Endothelial cell of umbilical vein (primary cell): ENCODE data around the gene GPLD1. TPM values are rescaled to one million over a fixed set of nuclear protein-coding genes. Genes with fewer than 3 reads are reported as not detected.

Experiments
- BruUV-seq: library from RNA; stranded (reverse); fragments of 400-500 nt; replicated peaks from 2 replicates; lab custom pipeline; 2021; lab: Mats Ljungman, UMichigan
- CTCF ChIA-PET: fragments of 300-600, 350-600 bp; sonication (Branson Sonifier 250); formaldehyde crosslinking; loops from one replicate; lab custom pipeline; 2021; ENCODE audit warnings: antibody characterized with exemption, inconsistent platforms; lab: Charles Lee
- POLR2A ChIA-PET: fragments of 300-600, 350-600 bp; sonication (Branson Sonifier 250); formaldehyde crosslinking; loops from one replicate; lab custom pipeline; 2021; ENCODE audit warnings: antibody characterized with exemption, inconsistent platforms; lab: Charles Lee
- DNase-seq: peaks from one replicate; pipeline ENCODE4 v3.0.0-alpha.2; 2011; ENCODE audit warnings: low read depth, low spot score
- FAIRE-seq: peaks from 2 replicates; lab custom pipeline; 2011; peaks lifted over from hg19 to GRCh38; lab: Jason Lieb, UNC
- H2AFZ ChIP-seq: 2 replicates; pipeline ENCODE4 v1.6.0; 2012; ENCODE audit warnings: low read depth, low read length, control low read depth, inconsistent platforms
- H3K27ac ChIP-seq: 2 replicates; pipeline ENCODE4 v1.5.1; 2011; ENCODE audit warnings: low read depth, mild to moderate bottlenecking, control low read depth, low read length, moderate library complexity; ENCODE audit not compliant: insufficient read depth
- H3K27me3 ChIP-seq, 2 experiments: 2 replicates each; pipeline versions ENCODE4 v1.6.0 to v1.6.1; 2011; ENCODE audit warnings: low read length in 2 of 2, mixed read lengths in 1 of 2; ENCODE audit not compliant: control insufficient read depth in 2 of 2, insufficient read depth in 2 of 2
- H3K36me3 ChIP-seq, 2 experiments: 2 replicates in 1 of 2; 3 replicates in 1 of 2; pipeline ENCODE4 v1.5.1; 2011; ENCODE audit warnings: low read length in 2 of 2, mild to moderate bottlenecking in 1 of 2, moderate library complexity in 1 of 2; ENCODE audit not compliant: control insufficient read depth in 2 of 2, insufficient read depth in 2 of 2; ENCODE audit errors: extremely low read depth in 1 of 2
- H3K4me1 ChIP-seq: 3 replicates; pipeline ENCODE4 v1.5.1; 2011; ENCODE audit warnings: mild to moderate bottlenecking, low read length; ENCODE audit not compliant: control insufficient read depth, insufficient read depth; ENCODE audit errors: extremely low read depth
- H3K4me2 ChIP-seq: 2 replicates; pipeline ENCODE4 v1.6.1; 2011; ENCODE audit warnings: low read length, control low read depth, mixed read lengths; ENCODE audit not compliant: insufficient read depth
- H3K4me3 ChIP-seq, 3 experiments: fragments of 200-600 bp in 1 of 3; sonication (generic), shearing (Covaris generic) in 1 of 3; replicated peaks in 1 of 3; 2 replicates each; pipeline ENCODE4 v1.5.1; 2011 to 2016; ENCODE audit warnings: control low read depth in 3 of 3, low read length in 3 of 3, mild to moderate bottlenecking in 2 of 3, inconsistent platforms in 1 of 3, low read depth in 1 of 3, moderate library complexity in 1 of 3; ENCODE audit not compliant: insufficient read depth in 1 of 3
- H3K79me2 ChIP-seq: 2 replicates; pipeline ENCODE4 v1.6.0; 2012; ENCODE audit warnings: low read length, inconsistent platforms; ENCODE audit not compliant: control insufficient read depth, insufficient read depth
- H3K9ac ChIP-seq: replicated peaks from 2 replicates; pipeline ENCODE3; 2011; ENCODE audit warnings: low read length, control low read depth; ENCODE audit not compliant: insufficient read depth; ENCODE audit errors: extremely low read depth
- H3K9me1 ChIP-seq: replicated peaks from 3 replicates; pipeline ENCODE4 v1.6.0; 2011; ENCODE audit warnings: mild to moderate bottlenecking, low read length; ENCODE audit not compliant: control insufficient read depth, insufficient read depth; ENCODE audit errors: extremely low read depth
- H3K9me3 ChIP-seq: replicated peaks from 2 replicates; pipeline ENCODE4 v1.5.1; 2012; ENCODE audit warnings: low read length, inconsistent platforms; ENCODE audit not compliant: control insufficient read depth, insufficient read depth
- H4K20me1 ChIP-seq: replicated peaks from 2 replicates; pipeline ENCODE3; 2011; ENCODE audit warnings: mild to moderate bottlenecking, low read length; ENCODE audit not compliant: control insufficient read depth, insufficient read depth; ENCODE audit errors: extremely low read depth
- EZH2 ChIP-seq: IDR thresholded peaks from 2 replicates; pipeline ENCODE4 v1.6.1; 2012; ENCODE audit warnings: borderline replicate concordance, low read depth, mild to moderate bottlenecking, moderate library complexity, low read length, inconsistent platforms; ENCODE audit not compliant: severe bottlenecking
- FOS ChIP-seq: IDR thresholded peaks from 2 replicates; pipeline ENCODE4 v1.6.1; 2011; ENCODE audit warnings: mild to moderate bottlenecking, low read length, moderate library complexity, borderline replicate concordance; ENCODE audit not compliant: insufficient read depth
- GATA2 ChIP-seq: IDR thresholded peaks from 2 replicates; pipeline ENCODE4 v1.7.0; 2011; ENCODE audit warnings: low read depth, mild to moderate bottlenecking, moderate library complexity, mixed read lengths, low read length; ENCODE audit not compliant: insufficient read length, insufficient read depth
- JUN ChIP-seq: IDR thresholded peaks from 2 replicates; pipeline ENCODE4 v1.6.1; 2011; ENCODE audit warnings: borderline replicate concordance, low read depth; ENCODE audit not compliant: insufficient read length, insufficient read depth
- MAX ChIP-seq: IDR thresholded peaks from 2 replicates; pipeline ENCODE4 v1.6.1; 2011; ENCODE audit not compliant: insufficient read depth, insufficient read length
- MYC ChIP-seq: IDR thresholded peaks from one replicate; pipeline ENCODE4 v1.6.1; 2011; ENCODE audit warnings: mild to moderate bottlenecking, low read depth, low read length
- POLR2A ChIP-seq: IDR thresholded peaks from 2 replicates; pipeline ENCODE4 v1.6.1; 2012; ENCODE audit warnings: low read depth, mild to moderate bottlenecking, control low read depth, low read length
- POLR2AphosphoS5 ChIP-seq: IDR thresholded peaks from 2 replicates; pipeline ENCODE4 v1.6.1; 2012; ENCODE audit warnings: low read depth, mild to moderate bottlenecking, control low read depth, low read length, moderate library complexity; ENCODE audit not compliant: insufficient read depth
- dilution Hi-C: fragments of 300-500 bp; cut with MboI; formaldehyde crosslinking; loops from one replicate; pipeline ENCODE4 v1.15.0; 2019; ENCODE audit warnings: low sequenced_read_pairs; ENCODE audit not compliant: extremely low pct_ligation_motif_present
- intact Hi-C: fragments of 100-400 bp; cut with micrococcal nuclease; formaldehyde crosslinking; loops from one replicate; pipeline ENCODE4 v1.10.0; 2022
- polyA plus RNA-seq, 4 experiments: library from polyadenylated mRNA; depleted of rRNA in 3 of 4; stranded (reverse) in 3 of 4; unstranded in 1 of 4; fragments of >200 nt; gene quantifications; 2 replicates each; pipeline versions ENCODE4 v1.2.1 to v1.2.3, GENCODE V29; 2011 to 2012; ENCODE audit warnings: missing spikeins in 1 of 4
- total RNA-seq: library from RNA; stranded (reverse); gene quantifications from 2 replicates; pipeline ENCODE4 v1.2.3, GENCODE V29; 2021
- TF ChIP-seq, protein P1 (sequence below), 2 donors: IDR thresholded peaks; 1 replicate in 1 of 2; 2 replicates in 1 of 2; pipeline ENCODE4 v1.5.1; 2011; ENCODE audit warnings: low read length in 2 of 2, mild to moderate bottlenecking in 2 of 2, moderate library complexity in 2 of 2, control low read depth in 1 of 2, inconsistent platforms in 1 of 2, low read depth in 1 of 2; ENCODE audit not compliant: insufficient read depth in 1 of 2; ENCODE audit errors: extremely low read depth in 1 of 2

GPLD1 gene
- total and polyA plus RNA-seq, 2 donors (not counting 3 experiments of a cell fraction or from before 2014, with no cell fraction given), result 0.03 to 0.53 TPM

DNA sequence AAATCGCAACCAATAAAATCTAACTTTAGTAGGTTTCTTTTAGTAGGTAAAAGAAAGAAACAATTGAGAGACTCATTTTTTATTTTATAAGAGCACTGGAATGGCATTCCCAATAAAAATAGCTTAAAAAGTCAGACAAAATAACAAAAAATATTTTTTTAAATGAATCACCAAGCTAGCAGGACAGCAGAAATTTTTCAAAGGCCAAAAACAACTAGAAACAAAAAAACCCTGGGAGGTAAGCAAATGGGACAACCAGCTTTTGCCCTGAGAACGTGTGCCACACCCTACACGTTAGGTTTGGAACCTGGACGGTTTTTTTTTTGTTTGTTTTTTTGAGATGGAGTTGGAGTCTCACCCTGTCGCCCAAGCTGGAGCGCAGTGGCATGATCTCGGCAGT lies 19.6 kb downstream of the GPLD1 start:
- Histone ChIP-seq H3K27ac (no peak overlapping the region), H3K27me3 (no peaks in the 10 kb centered on the region), H3K79me2 (no peaks in the 10 kb centered on the region), H2AFZ (no peak overlapping the region), H3K36me3 (no peaks in the 10 kb centered on the region), H3K4me1 (no peaks in the 10 kb centered on the region), H3K4me2 (no peak overlapping the region), H3K9me3 (no peaks in the 10 kb centered on the region), H3K9me1 (no peaks in the 10 kb centered on the region), H4K20me1 (no peaks in the 10 kb centered on the region), H3K9ac (no peak overlapping the region), H3K4me3 (no peak overlapping the region)
- intact Hi-C loops, result no loop called here
- TF ChIP-seq FOS (no peak), POLR2AphosphoS5 (no peak), MAX (no peak), JUN (no peak), MYC (no peak), GATA2 (no peak), EZH2 (no peak), POLR2A (no peak)
- TF ChIP-seq, protein P1, sequence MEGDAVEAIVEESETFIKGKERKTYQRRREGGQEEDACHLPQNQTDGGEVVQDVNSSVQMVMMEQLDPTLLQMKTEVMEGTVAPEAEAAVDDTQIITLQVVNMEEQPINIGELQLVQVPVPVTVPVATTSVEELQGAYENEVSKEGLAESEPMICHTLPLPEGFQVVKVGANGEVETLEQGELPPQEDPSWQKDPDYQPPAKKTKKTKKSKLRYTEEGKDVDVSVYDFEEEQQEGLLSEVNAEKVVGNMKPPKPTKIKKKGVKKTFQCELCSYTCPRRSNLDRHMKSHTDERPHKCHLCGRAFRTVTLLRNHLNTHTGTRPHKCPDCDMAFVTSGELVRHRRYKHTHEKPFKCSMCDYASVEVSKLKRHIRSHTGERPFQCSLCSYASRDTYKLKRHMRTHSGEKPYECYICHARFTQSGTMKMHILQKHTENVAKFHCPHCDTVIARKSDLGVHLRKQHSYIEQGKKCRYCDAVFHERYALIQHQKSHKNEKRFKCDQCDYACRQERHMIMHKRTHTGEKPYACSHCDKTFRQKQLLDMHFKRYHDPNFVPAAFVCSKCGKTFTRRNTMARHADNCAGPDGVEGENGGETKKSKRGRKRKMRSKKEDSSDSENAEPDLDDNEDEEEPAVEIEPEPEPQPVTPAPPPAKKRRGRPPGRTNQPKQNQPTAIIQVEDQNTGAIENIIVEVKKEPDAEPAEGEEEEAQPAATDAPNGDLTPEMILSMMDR (IDR thresholded peaks at IDR 0.05; ENCODE audit: extremely low read depth in 1 of 2, insufficient read depth in 1 of 2, low read depth in 1 of 2, low read length in 2 of 2), result no peak
- ChIA-PET POLR2A (no interaction called here), CTCF (interaction anchor here (1.2 kb wide), 1 partner anchor 39 kb away, joined by 3 read pairs; no protein-coding TSS in a partner anchor)
- dilution Hi-C loops, result no loop called here
- DNase-seq (no peak), FAIRE-seq (no peak)
- BruUV-seq, result no TSS peak
